ENCODE data around the gene C1orf226. TPM values are rescaled to one million over a fixed set of nuclear protein-coding genes. Genes with fewer than 3 reads are reported as not detected.

The C1orf226 gene
- total and polyA plus RNA-seq, 9 of the 15 experiments (the other 6 are each of a cell fraction or from before 2014, with no cell fraction given), result 0.10 to 1.4 (median 0.47) TPM

DNA sequence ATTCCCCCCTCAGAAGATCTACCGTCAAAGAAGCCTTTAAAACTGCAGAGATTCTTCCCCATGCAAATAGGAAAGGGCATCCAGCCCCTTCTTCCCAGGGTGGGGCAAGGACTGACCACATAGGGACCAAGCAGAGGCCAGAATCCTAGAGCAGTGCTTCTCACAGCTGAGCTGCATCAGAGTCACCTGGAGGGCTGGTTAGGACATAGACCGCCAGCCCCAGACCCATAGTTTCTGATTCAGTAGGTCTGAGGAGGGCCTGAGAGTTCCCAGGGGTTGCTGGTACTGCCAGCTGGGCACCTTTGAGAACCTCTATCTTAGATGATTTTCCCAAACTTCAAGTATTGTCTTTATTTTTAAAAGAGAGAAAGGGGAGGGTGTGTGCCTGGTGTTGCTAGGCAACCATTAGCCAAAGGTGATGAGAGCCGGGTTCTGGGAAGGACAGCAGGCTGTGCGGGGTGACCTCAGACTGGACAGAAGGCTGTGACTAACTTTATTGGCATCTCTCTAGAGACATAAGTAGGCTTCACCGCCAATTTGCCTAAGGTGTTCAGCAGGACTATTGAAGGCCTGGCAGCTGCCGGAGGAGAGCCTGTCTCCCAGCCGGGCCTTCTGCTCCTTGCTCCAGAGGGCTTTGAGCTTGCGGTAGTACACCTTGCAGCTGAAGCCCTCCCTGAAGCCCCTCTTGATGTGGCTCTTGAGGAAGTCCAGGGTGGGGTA is 7.8 kb upstream of the C1orf226 start:
- H3K4me3 ChIP-seq, result no peak overlapping the region
- in situ Hi-C loops (cut with MboI), result no loop called here
- no peak overlapping the region for H2AFZ ChIP-seq (ENCODE audit: low read depth, low read length)
- ChIA-PET POLR2A (no interaction called here), CTCF (ENCODE audit: low intra/inter-chr PET ratio) (no interaction called here)
- no peak overlapping the region for H3K4me2 ChIP-seq (ENCODE audit: insufficient read depth, low read length)
- H4K20me1 ChIP-seq (replicated peaks; ENCODE audit: control insufficient read depth, insufficient read depth, low read length), result no peaks in the 10 kb centered on the region
- peaks cover 18 to 44% of the 10 kb centered on the region in 2 experiments for H3K4me1 ChIP-seq (replicated peaks in 1 of 2; ENCODE audit: control insufficient read depth in 2 of 2, insufficient read depth in 2 of 2, low read length in 2 of 2)
- no peaks in the 10 kb centered on the region for H3K9me1 ChIP-seq (ENCODE audit: control insufficient read depth, insufficient read depth, low read length)
- intact Hi-C loops (cut with micrococcal nuclease), result loop anchor here (2.0 to 5.0 kb wide), 2 partner anchors 13 to 316 kb away; no protein-coding TSS in a partner anchor
- DNase-seq (ENCODE audit: extremely low read depth in 1 of 4, low spot score in 3 of 4) (peak in 3 of 4 experiments; percentile 54 to 55 (median 55)), FAIRE-seq (peak; percentile 29), ATAC-seq (peak; percentile 15; the same call in 1 of the 3 replicates)
- H3K79me2 ChIP-seq (ENCODE audit: control insufficient read depth, insufficient read depth, low read length), result no peaks in the 10 kb centered on the region
- H3K9ac ChIP-seq (ENCODE audit: insufficient read depth in 1 of 2, low read depth in 2 of 2, low read length in 2 of 2), result peak overlapping the region in 1 of 2 experiments; percentile 26; a peak in 2 of 4 replicates
- H3K27me3 ChIP-seq (ENCODE audit: control insufficient read depth in 2 of 2, insufficient read depth in 2 of 2, low read length in 2 of 2), result no peaks in the 10 kb centered on the region
- H3K27ac ChIP-seq (ENCODE audit: extremely low read depth, low read depth, low read length), result no peak overlapping the region
- no peaks in the 10 kb centered on the region for H3K9me3 ChIP-seq (replicated peaks; ENCODE audit: control insufficient read depth, insufficient read depth, low read depth, low read length)
- no peaks in the 10 kb centered on the region for H3K36me3 ChIP-seq (ENCODE audit: control insufficient read depth, insufficient read depth, low read length)
- BruUV-seq (replicated peaks), result no TSS peak
- WGBS (ENCODE audit: insufficient coverage, low coverage, missing lambda C conversion rate), result 63% methylated on average over 8 of the region's 8 CpGs
- TF ChIP-seq, protein P1, sequence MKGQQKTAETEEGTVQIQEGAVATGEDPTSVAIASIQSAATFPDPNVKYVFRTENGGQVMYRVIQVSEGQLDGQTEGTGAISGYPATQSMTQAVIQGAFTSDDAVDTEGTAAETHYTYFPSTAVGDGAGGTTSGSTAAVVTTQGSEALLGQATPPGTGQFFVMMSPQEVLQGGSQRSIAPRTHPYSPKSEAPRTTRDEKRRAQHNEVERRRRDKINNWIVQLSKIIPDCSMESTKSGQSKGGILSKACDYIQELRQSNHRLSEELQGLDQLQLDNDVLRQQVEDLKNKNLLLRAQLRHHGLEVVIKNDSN (CRISPR knock-in tag; IDR thresholded peaks at IDR 0.05), result 0 out of 2 replicates have a peak, but pooled peaks have one; percentile 3
- TF ChIP-seq, protein P2, sequence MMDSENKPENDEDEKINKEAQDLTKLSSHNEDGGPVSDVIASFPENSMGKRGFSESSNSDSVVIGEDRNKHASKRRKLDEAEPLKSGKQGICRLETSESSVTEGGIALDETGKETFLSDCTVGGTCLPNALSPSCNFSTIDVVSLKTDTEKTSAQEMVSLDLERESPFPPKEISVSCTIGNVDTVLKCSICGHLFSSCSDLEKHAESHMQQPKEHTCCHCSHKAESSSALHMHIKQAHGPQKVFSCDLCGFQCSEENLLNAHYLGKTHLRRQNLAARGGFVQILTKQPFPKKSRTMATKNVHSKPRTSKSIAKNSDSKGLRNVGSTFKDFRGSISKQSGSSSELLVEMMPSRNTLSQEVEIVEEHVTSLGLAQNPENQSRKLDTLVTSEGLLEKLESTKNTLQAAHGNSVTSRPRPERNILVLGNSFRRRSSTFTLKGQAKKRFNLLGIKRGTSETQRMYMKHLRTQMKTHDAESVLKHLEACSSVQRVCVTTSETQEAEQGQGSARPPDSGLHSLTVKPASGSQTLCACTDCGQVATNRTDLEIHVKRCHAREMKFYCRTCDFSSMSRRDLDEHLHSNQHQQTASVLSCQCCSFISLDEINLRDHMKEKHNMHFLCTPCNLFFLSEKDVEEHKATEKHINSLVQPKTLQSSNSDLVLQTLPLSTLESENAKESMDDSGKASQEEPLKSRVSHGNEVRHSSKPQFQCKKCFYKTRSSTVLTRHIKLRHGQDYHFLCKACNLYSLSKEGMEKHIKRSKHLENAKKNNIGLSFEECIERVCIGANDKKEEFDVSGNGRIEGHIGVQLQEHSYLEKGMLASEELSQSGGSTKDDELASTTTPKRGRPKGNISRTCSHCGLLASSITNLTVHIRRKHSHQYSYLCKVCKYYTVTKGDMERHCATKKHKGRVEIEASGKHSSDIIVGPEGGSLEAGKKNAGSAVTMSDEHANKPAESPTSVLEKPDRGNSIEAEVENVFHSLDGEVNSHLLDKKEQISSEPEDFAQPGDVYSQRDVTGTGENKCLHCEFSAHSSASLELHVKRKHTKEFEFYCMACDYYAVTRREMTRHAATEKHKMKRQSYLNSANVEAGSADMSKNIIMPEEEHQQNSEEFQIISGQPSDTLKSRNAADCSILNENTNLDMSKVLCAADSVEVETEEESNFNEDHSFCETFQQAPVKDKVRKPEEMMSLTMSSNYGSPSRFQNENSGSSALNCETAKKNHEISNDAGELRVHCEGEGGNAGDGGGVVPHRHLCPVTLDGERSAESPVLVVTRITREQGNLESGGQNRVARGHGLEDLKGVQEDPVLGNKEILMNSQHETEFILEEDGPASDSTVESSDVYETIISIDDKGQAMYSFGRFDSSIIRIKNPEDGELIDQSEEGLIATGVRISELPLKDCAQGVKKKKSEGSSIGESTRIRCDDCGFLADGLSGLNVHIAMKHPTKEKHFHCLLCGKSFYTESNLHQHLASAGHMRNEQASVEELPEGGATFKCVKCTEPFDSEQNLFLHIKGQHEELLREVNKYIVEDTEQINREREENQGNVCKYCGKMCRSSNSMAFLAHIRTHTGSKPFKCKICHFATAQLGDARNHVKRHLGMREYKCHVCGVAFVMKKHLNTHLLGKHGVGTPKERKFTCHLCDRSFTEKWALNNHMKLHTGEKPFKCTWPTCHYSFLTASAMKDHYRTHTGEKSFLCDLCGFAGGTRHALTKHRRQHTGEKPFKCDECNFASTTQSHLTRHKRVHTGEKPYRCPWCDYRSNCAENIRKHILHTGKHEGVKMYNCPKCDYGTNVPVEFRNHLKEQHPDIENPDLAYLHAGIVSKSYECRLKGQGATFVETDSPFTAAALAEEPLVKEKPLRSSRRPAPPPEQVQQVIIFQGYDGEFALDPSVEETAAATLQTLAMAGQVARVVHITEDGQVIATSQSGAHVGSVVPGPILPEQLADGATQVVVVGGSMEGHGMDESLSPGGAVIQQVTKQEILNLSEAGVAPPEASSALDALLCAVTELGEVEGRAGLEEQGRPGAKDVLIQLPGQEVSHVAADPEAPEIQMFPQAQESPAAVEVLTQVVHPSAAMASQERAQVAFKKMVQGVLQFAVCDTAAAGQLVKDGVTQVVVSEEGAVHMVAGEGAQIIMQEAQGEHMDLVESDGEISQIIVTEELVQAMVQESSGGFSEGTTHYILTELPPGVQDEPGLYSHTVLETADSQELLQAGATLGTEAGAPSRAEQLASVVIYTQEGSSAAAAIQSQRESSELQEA (IDR thresholded peaks at IDR 0.05; ENCODE audit: low read depth), result no peak
- TF ChIP-seq CSDE1 (IDR thresholded peaks at IDR 0.05) (peak in 1 of 2 experiments; percentile 59; a peak in 1 of 4 replicates), RFX1 (IDR thresholded peaks at IDR 0.05) (peak; percentile 97), ETV5 (CRISPR knock-in tag; IDR thresholded peaks at IDR 0.05; ENCODE audit: low read depth) (peak; percentile 18; the same call in 1 of the 2 replicates), TCF3 (CRISPR knock-in tag; IDR thresholded peaks at IDR 0.05) (0 out of 2 replicates have a peak, but pooled peaks have one; percentile 5), LEF1 (IDR thresholded peaks at IDR 0.05) (no peak), MEIS2 (IDR thresholded peaks at IDR 0.05; ENCODE audit: partially characterized antibody) (peak; percentile 24)
- TF ChIP-seq, protein P3, sequence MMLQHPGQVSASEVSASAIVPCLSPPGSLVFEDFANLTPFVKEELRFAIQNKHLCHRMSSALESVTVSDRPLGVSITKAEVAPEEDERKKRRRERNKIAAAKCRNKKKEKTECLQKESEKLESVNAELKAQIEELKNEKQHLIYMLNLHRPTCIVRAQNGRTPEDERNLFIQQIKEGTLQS (IDR thresholded peaks at IDR 0.05), result peak; percentile 29; the same call in 1 of the 2 replicates
- TF ChIP-seq, protein P3 (CRISPR knock-in tag; conservative IDR thresholded peaks at IDR 0.05), result no peak
